ENCODE results near the gene GCSH. TPM values are rescaled to one million over a fixed set of nuclear protein-coding genes. Genes with fewer than 3 reads are reported as not detected.

The GCSH gene
- total RNA-seq, 1 donor from 2014 or later: 57.0 TPM

DNA sequence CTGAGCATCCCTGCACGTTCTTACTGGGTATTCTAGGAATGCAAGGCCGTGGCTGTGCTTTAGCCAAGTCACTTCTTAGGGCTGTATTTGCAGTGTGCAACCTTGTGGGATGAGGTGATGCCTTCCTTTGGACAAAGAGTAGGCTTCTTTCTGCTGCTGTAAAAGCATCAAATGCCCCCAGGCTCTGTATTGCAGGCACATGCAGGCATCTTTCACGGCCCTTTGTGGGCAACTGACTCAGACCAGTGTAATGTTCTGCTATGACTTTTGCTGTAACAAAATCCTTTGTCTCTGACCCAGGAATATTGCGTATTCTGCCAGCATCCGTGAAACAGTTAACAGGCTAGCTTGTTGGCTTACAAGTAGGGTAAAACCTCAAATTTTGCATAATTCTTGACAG is 30.9 kb upstream of the GCSH start:
- Mint-ChIP-seq H3K36me3 (ENCODE audit: insufficient read depth) (no peaks in the 10 kb centered on the region), H3K4me1 (ENCODE audit: low read depth) (no peaks in the 10 kb centered on the region), H3K27me3 (peaks cover 8% of the 10 kb centered on the region), H3K9me3 (ENCODE audit: low read depth) (no peaks in the 10 kb centered on the region), H3K4me3 (ENCODE audit: low read depth) (no peak overlapping the region), H3K27ac (no peak overlapping the region)
- TF ChIP-seq, protein P1, sequence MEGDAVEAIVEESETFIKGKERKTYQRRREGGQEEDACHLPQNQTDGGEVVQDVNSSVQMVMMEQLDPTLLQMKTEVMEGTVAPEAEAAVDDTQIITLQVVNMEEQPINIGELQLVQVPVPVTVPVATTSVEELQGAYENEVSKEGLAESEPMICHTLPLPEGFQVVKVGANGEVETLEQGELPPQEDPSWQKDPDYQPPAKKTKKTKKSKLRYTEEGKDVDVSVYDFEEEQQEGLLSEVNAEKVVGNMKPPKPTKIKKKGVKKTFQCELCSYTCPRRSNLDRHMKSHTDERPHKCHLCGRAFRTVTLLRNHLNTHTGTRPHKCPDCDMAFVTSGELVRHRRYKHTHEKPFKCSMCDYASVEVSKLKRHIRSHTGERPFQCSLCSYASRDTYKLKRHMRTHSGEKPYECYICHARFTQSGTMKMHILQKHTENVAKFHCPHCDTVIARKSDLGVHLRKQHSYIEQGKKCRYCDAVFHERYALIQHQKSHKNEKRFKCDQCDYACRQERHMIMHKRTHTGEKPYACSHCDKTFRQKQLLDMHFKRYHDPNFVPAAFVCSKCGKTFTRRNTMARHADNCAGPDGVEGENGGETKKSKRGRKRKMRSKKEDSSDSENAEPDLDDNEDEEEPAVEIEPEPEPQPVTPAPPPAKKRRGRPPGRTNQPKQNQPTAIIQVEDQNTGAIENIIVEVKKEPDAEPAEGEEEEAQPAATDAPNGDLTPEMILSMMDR (IDR thresholded peaks at IDR 0.05; ENCODE audit: unreplicated experiment): no peak
- no peak for DNase-seq (ENCODE audit: low spot score, unreplicated experiment)

DNA sequence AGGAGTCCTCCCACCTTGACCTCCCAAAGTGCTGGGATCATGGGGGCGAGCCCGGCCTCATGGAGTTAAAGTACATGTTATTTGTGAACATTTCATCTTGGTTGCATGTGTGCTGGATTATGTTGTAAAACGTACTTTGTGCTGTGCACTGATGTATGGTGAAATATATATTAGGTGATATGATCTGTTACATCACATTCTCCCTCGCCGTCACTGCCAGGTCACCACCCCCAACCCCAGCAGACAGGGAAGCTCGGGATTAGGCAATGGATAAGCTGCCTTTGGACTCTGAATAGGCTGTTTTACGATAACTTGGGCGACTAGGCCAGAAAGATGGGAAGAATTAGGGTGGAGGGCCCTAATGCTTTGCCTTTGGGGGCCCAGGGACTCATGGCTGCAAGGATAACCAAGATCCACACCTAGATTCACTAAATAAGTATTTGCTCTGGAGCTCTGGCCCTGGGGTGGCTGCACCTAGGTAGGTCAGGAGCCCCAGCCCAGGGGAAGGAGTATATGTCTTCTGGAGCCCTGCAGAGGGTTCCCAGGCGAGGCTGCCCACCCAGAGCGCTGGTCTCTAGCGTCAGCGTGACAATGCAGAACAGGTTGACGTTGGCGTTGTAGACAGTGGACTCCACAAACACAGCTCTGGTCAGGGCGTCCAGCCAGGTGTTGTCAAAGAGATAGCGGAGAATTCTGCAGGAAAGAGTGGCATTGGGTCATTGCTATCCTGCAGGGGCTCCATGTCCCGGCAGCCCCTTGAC is 27.1 kb upstream of the GCSH start:
- no peaks in the 10 kb centered on the region for H3K36me3 Mint-ChIP-seq (ENCODE audit: insufficient read depth)
- DNase-seq (ENCODE audit: low spot score, unreplicated experiment): no peak
- TF ChIP-seq, protein P1 (IDR thresholded peaks at IDR 0.05; ENCODE audit: unreplicated experiment): no peak
- H3K27ac Mint-ChIP-seq: no peak overlapping the region
- H3K4me1 Mint-ChIP-seq (ENCODE audit: low read depth): no peaks in the 10 kb centered on the region
- H3K9me3 Mint-ChIP-seq (ENCODE audit: low read depth): no peaks in the 10 kb centered on the region
- H3K27me3 Mint-ChIP-seq: peaks cover 9% of the 10 kb centered on the region
- H3K4me3 Mint-ChIP-seq (ENCODE audit: low read depth): no peak overlapping the region

DNA sequence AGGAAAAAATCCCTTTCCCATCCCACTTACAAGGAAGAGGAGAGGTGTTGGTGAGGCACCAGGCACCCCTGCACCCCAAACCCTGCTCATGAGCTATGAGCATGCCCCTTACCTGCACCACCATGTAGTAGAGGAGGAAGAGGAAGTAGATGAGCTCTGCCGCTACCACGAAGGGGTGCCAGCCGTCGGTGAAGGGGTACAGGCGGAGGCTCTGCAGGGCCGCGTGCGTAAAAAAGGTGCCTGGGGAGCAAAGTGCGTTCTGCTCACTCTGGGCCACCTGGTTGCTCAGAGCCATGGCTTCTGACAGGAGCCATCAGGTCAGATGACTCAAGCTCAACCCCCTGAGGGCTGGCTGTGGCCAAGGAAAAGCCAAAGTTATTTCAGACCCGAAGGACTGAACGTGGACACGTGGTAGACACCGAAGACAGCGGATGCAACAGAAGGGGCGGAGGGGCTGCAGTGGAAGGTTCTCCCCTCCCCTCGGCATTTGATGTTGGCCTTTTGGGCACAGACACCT is 25.3 kb upstream of the GCSH start:
- H3K36me3 Mint-ChIP-seq (ENCODE audit: insufficient read depth): no peaks in the 10 kb centered on the region
- DNase-seq (ENCODE audit: low spot score, unreplicated experiment): no peak
- TF ChIP-seq, protein P1 (IDR thresholded peaks at IDR 0.05; ENCODE audit: unreplicated experiment): no peak
- H3K27ac Mint-ChIP-seq: no peak overlapping the region
- no peak overlapping the region for H3K4me3 Mint-ChIP-seq (ENCODE audit: low read depth)
- H3K27me3 Mint-ChIP-seq: peaks cover 6% of the 10 kb centered on the region
- no peaks in the 10 kb centered on the region for H3K4me1 Mint-ChIP-seq (ENCODE audit: low read depth)
- no peaks in the 10 kb centered on the region for H3K9me3 Mint-ChIP-seq (ENCODE audit: low read depth)

DNA sequence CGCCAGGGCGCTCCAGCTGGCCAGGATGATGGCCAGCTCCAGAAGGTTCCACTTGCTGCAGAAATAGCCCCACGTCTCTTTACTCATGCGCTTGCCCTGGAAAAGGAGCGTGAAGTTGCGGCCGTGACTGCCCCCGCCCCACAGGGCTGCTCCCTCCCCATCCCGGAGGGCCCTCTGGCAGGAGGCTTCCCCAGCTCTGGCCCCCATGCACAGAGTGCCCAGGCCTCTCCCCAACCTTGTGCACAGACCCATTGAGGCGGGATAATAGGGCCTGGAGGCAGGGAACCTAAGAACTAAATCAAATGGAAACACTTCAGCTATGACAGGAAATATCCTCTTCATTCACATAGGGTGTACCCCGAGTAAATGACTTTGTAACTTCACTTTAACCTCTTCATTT is 21.2 kb upstream of the GCSH start:
- Mint-ChIP-seq H3K4me1 (ENCODE audit: low read depth) (no peaks in the 10 kb centered on the region), H3K27ac (no peak overlapping the region), H3K27me3 (peaks cover 6% of the 10 kb centered on the region), H3K9me3 (ENCODE audit: low read depth) (no peaks in the 10 kb centered on the region), H3K36me3 (ENCODE audit: insufficient read depth) (no peaks in the 10 kb centered on the region), H3K4me3 (ENCODE audit: low read depth) (no peak overlapping the region)
- no peak for DNase-seq (ENCODE audit: low spot score, unreplicated experiment)
- TF ChIP-seq, protein P1 (IDR thresholded peaks at IDR 0.05; ENCODE audit: unreplicated experiment): no peak

DNA sequence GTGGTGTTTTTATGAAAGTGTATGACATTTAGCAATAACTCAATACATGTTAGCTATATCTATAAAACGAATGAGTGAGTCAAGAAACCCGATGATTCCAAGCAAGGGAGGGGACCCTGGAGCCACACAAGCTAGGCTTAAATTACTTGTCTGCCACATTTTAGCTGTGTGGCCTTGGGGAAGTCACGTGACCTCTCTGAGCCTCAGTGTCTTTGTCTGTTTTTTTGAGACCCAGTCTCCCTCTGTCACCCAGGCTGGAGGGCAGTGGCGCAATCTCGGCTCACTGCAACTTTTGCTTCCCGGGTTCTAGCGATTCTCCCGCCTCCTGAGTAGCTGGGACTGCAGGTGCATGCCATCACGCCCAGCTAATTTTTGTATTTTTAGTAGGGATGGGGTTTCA is 20.1 kb upstream of the GCSH start:
- no peak overlapping the region for H3K27ac Mint-ChIP-seq
- TF ChIP-seq, protein P1 (IDR thresholded peaks at IDR 0.05; ENCODE audit: unreplicated experiment): no peak
- H3K4me1 Mint-ChIP-seq (ENCODE audit: low read depth): no peaks in the 10 kb centered on the region
- H3K4me3 Mint-ChIP-seq (ENCODE audit: low read depth): no peak overlapping the region
- peaks cover 6% of the 10 kb centered on the region for H3K27me3 Mint-ChIP-seq
- H3K36me3 Mint-ChIP-seq (ENCODE audit: insufficient read depth): no peaks in the 10 kb centered on the region
- H3K9me3 Mint-ChIP-seq (ENCODE audit: low read depth): no peaks in the 10 kb centered on the region
- no peak for DNase-seq (ENCODE audit: low spot score, unreplicated experiment)
